Liver (tissue), 3 donors: ENCODE measurements around the gene CAMK2B.

Experiments used
- ATF3 ChIP-seq: IDR thresholded peaks from 2 replicates; pipeline ENCODE4 v1.6.1; 2016; ENCODE audit warnings: antibody characterized with exemption
- MAX ChIP-seq: IDR thresholded peaks from 2 replicates; pipeline ENCODE4 v1.6.1; 2016; ENCODE audit warnings: antibody characterized with exemption
- REST ChIP-seq: IDR thresholded peaks from 2 replicates; pipeline ENCODE4 v1.6.1; 2016; ENCODE audit warnings: antibody characterized with exemption, mild to moderate bottlenecking
- SP1 ChIP-seq: IDR thresholded peaks from 2 replicates; pipeline ENCODE4 v1.6.1; 2018; ENCODE audit warnings: antibody characterized with exemption, mild to moderate bottlenecking
- TF ChIP-seq, protein P1 (sequence below): fragments of 150-350 bp; IDR thresholded peaks from 2 replicates; pipeline ENCODE4 v1.5.1; 2017; ENCODE audit warnings: improper control_type of control experiment, low read depth, low read length; ENCODE audit not compliant: missing input control
- donor health status: healthy.
- donor health status: healthy.

GRCh38 chr7:44280993-44281721 lies 44.2 kb downstream of the CAMK2B start:
- TF ChIP-seq, protein P1, sequence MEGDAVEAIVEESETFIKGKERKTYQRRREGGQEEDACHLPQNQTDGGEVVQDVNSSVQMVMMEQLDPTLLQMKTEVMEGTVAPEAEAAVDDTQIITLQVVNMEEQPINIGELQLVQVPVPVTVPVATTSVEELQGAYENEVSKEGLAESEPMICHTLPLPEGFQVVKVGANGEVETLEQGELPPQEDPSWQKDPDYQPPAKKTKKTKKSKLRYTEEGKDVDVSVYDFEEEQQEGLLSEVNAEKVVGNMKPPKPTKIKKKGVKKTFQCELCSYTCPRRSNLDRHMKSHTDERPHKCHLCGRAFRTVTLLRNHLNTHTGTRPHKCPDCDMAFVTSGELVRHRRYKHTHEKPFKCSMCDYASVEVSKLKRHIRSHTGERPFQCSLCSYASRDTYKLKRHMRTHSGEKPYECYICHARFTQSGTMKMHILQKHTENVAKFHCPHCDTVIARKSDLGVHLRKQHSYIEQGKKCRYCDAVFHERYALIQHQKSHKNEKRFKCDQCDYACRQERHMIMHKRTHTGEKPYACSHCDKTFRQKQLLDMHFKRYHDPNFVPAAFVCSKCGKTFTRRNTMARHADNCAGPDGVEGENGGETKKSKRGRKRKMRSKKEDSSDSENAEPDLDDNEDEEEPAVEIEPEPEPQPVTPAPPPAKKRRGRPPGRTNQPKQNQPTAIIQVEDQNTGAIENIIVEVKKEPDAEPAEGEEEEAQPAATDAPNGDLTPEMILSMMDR, result no peak
- TF ChIP-seq MAX, result no peak
- no peak for TF ChIP-seq SP1
- TF ChIP-seq REST, result no peak
- no peak for TF ChIP-seq ATF3
